ENCODE measurements around the gene DYNLT2. TPM values are rescaled to one million over a fixed set of nuclear protein-coding genes. Genes with fewer than 3 reads are reported as not detected.
"Not testable (repeated sequence)": the region's sequence is repeated elsewhere in the genome, so short reads cannot be mapped to it uniquely, and the experiment has no call there.

Gene DYNLT2
- total RNA-seq, 1 donor from 2014 or later: 3.0 TPM

DNA sequence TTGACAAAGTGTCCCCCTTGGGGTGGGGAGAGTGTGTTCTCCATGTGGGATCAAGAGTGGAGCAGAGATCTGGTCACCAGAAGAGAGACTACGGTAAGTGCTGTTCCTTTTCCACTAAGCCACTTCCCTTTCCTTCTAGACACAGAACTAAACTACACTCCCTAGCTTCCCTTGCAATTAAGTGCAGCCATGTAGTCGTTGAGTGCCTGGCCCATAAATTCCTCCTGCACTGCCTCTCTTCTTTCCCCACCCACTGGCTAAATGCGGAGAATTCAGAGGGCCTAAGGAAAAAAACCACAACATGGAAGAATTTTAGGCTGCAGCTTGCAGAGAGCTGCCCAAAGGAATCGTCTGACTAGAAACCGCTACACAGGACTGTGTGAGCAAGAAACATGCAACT is 51.1 kb downstream of the DYNLT2 start:
- Mint-ChIP-seq H3K9me3 (ENCODE audit: unreplicated experiment) (peaks cover 4% of the 10 kb centered on the region), H3K36me3 (ENCODE audit: unreplicated experiment) (peaks cover 5% of the 10 kb centered on the region), H3K4me3 (ENCODE audit: unreplicated experiment) (peak overlapping the region; percentile 10), H3K4me1 (ENCODE audit: unreplicated experiment) (peaks cover 35% of the 10 kb centered on the region), H3K27me3 (ENCODE audit: unreplicated experiment) (no peaks in the 10 kb centered on the region), H3K27ac (ENCODE audit: unreplicated experiment) (no peak overlapping the region)
- no peak for TF ChIP-seq CTCF (IDR thresholded peaks at IDR 0.05)
- no peak for DNase-seq (ENCODE audit: extremely low spot score, unreplicated experiment)

- not testable (repeated sequence) for H3K4me3 Mint-ChIP-seq (ENCODE audit: unreplicated experiment); H3K36me3 Mint-ChIP-seq (ENCODE audit: unreplicated experiment); H3K27me3 Mint-ChIP-seq (ENCODE audit: unreplicated experiment); H3K27ac Mint-ChIP-seq (ENCODE audit: unreplicated experiment); DNase-seq (ENCODE audit: extremely low spot score, unreplicated experiment); H3K9me3 Mint-ChIP-seq (ENCODE audit: unreplicated experiment)
- peaks cover 11% of the 10 kb centered on the region for H3K4me1 Mint-ChIP-seq (ENCODE audit: unreplicated experiment)
- peak; percentile 48 for TF ChIP-seq CTCF (IDR thresholded peaks at IDR 0.05)
Measured at GRCh38 chr6:169697115-169697514, 54.3 kb downstream of the DYNLT2 start.

GRCh38 chr6:169695131-169695530 is 56.2 kb downstream of the DYNLT2 start:
- no peaks in the 10 kb centered on the region for H3K27me3 Mint-ChIP-seq (ENCODE audit: unreplicated experiment)
- no peak overlapping the region for H3K27ac Mint-ChIP-seq (ENCODE audit: unreplicated experiment)
- H3K36me3 Mint-ChIP-seq (ENCODE audit: unreplicated experiment): peaks cover 12% of the 10 kb centered on the region
- peaks cover 2% of the 10 kb centered on the region for H3K4me1 Mint-ChIP-seq (ENCODE audit: unreplicated experiment)
- DNase-seq (ENCODE audit: extremely low spot score, unreplicated experiment): no peak
- TF ChIP-seq CTCF (IDR thresholded peaks at IDR 0.05): no peak
- H3K9me3 Mint-ChIP-seq (ENCODE audit: unreplicated experiment): peaks cover 9% of the 10 kb centered on the region
- no peak overlapping the region for H3K4me3 Mint-ChIP-seq (ENCODE audit: unreplicated experiment)

- H3K36me3 Mint-ChIP-seq (ENCODE audit: unreplicated experiment): peaks cover 19% of the 10 kb centered on the region
- no peak for DNase-seq (ENCODE audit: extremely low spot score, unreplicated experiment)
- H3K4me1 Mint-ChIP-seq (ENCODE audit: unreplicated experiment): peaks cover 2% of the 10 kb centered on the region
- no peak overlapping the region for H3K27ac Mint-ChIP-seq (ENCODE audit: unreplicated experiment)
- TF ChIP-seq CTCF (IDR thresholded peaks at IDR 0.05): no peak
- no peak overlapping the region for H3K4me3 Mint-ChIP-seq (ENCODE audit: unreplicated experiment)
- H3K9me3 Mint-ChIP-seq (ENCODE audit: unreplicated experiment): peaks cover 9% of the 10 kb centered on the region
- no peaks in the 10 kb centered on the region for H3K27me3 Mint-ChIP-seq (ENCODE audit: unreplicated experiment)
Measured at GRCh38 chr6:169692516-169692915, 58.9 kb downstream of the DYNLT2 start.

GRCh38 chr6:169691260-169691659 is 60.1 kb downstream of the DYNLT2 start:
- TF ChIP-seq CTCF (IDR thresholded peaks at IDR 0.05): no peak
- no peaks in the 10 kb centered on the region for H3K27me3 Mint-ChIP-seq (ENCODE audit: unreplicated experiment)
- no peak overlapping the region for H3K4me3 Mint-ChIP-seq (ENCODE audit: unreplicated experiment)
- peaks cover 28% of the 10 kb centered on the region for H3K36me3 Mint-ChIP-seq (ENCODE audit: unreplicated experiment)
- H3K9me3 Mint-ChIP-seq (ENCODE audit: unreplicated experiment): peaks cover 17% of the 10 kb centered on the region
- no peak overlapping the region for H3K27ac Mint-ChIP-seq (ENCODE audit: unreplicated experiment)
- H3K4me1 Mint-ChIP-seq (ENCODE audit: unreplicated experiment): peaks cover 2% of the 10 kb centered on the region
- DNase-seq (ENCODE audit: extremely low spot score, unreplicated experiment): no peak

Other genes with a start within 250 kb of the DYNLT2 start
- gene WDR27, start 49.5 kb downstream of the DYNLT2 start, total RNA-seq: 37.0 and 37.4 TPM in 2 replicates
- 32.3 and 33.1 TPM in 2 replicates for gene C6orf120, start 49.4 kb downstream of the DYNLT2 start, total RNA-seq
- 50.6 and 50.8 TPM in 2 replicates for gene PHF10, start 27.1 kb downstream of the DYNLT2 start, total RNA-seq
- 34.6 and 39.9 TPM in 2 replicates for gene ERMARD, start 50 bp upstream of the DYNLT2 start, total RNA-seq

Measured in osteocyte (in vitro differentiated cells).